ENCODE measurements around the gene GLI1. TPM values are rescaled to one million over a fixed set of nuclear protein-coding genes. Genes with fewer than 3 reads are reported as not detected.

The GLI1 gene
- total and polyA plus RNA-seq, 2 of the 13 experiments (the other 11 are each of a cell fraction or from before 2014, with no cell fraction given), result 0.09 to 0.20 TPM

DNA sequence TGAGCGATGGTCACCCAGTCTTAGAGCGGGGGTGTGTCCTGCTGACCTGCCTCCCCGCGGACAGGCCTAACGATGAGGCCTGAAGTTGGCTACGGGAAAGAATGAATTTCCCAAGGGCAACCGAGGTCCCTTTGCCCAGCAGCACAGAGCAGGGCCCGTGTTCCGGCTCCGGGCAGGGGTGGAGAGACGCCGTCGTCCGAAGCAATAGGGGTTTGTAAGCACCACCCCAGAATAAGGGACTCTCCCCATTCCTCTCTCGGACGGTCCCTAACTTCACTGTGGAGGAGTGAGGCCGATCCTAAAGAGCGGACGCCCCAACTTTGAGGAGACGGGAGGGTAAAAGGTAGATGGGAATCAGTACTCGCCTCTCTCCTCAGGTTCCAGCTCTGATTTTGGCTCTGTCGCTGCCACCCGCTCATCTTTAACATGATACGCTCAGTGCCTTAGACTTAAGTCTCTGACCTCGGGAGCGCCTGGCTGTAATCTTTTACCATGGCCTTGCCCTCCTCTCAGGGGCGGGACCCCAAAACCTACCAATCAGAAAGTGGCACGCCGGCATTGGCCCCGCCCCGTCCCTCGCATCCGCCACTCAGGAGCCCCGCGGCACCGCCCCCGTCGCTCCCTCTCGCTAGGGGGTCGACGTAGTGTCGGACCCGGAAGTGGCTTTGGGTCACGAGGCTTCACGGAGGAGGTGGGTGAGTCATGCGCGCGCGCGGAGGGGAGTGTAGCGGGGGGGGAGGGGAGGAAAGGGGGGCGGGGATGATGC, 60.7 kb downstream of the GLI1 start, which contains the start of gene DDIT3 (continued):
- TF ChIP-seq ZNF501 (CRISPR knock-in tag; IDR thresholded peaks at IDR 0.05) (0 out of 2 replicates have a peak, but pooled peaks have one; percentile 0), ZNF674 (CRISPR knock-in tag; IDR thresholded peaks at IDR 0.05; ENCODE audit: low read depth) (0 out of 2 replicates have a peak, but pooled peaks have one; percentile 71), RAD51 (IDR thresholded peaks at IDR 0.05; ENCODE audit: borderline replicate concordance) (0 out of 2 replicates have a peak, but pooled peaks have one; percentile 11), ZSCAN9 (CRISPR knock-in tag; IDR thresholded peaks at IDR 0.05; ENCODE audit: borderline replicate concordance) (peak; percentile 58; the same call in 1 of the 2 replicates), ZSCAN12 (CRISPR knock-in tag; IDR thresholded peaks at IDR 0.05) (no peak), SP2 (CRISPR knock-in tag; IDR thresholded peaks at IDR 0.05) (peak; percentile 87), BHLHE40 (IDR thresholded peaks at IDR 0.05; ENCODE audit: low read length) (peak; percentile 62), ZNF564 (CRISPR knock-in tag; IDR thresholded peaks at IDR 0.05) (peak; percentile 71; the same call in 1 of the 2 replicates), ZNF776 (CRISPR knock-in tag; IDR thresholded peaks at IDR 0.05) (no peak), ZNF101 (CRISPR knock-in tag; IDR thresholded peaks at IDR 0.05; ENCODE audit: borderline replicate concordance, low read depth) (0 out of 2 replicates have a peak, but pooled peaks have one; percentile 46), FOXC1 (CRISPR knock-in tag; IDR thresholded peaks at IDR 0.05; ENCODE audit: borderline replicate concordance) (peak; percentile 95), KLF12 (CRISPR knock-in tag; IDR thresholded peaks at IDR 0.05; ENCODE audit: borderline replicate concordance) (no peak), PHF8 (CRISPR knock-in tag; IDR thresholded peaks at IDR 0.05) (peak; percentile 74), NFKBIZ (CRISPR knock-in tag; IDR thresholded peaks at IDR 0.05) (no peak), NFATC3 (CRISPR knock-in tag; IDR thresholded peaks at IDR 0.05) (0 out of 2 replicates have a peak, but pooled peaks have one; percentile 33), ZNF547 (CRISPR knock-in tag; IDR thresholded peaks at IDR 0.05) (peak; percentile 91), ZEB1 (IDR thresholded peaks at IDR 0.05; ENCODE audit: insufficient replicate concordance, low read depth) (peak; percentile 48), ZMYM4 (CRISPR knock-in tag; IDR thresholded peaks at IDR 0.05) (peak; percentile 40), ZNF274 (CRISPR knock-in tag; IDR thresholded peaks at IDR 0.05) (peak; percentile 80; the same call in 1 of the 2 replicates), ZNF12 (CRISPR knock-in tag; IDR thresholded peaks at IDR 0.05) (peak; percentile 76; the same call in 1 of the 2 replicates), GLI4 (CRISPR knock-in tag; IDR thresholded peaks at IDR 0.05; ENCODE audit: borderline replicate concordance) (peak; percentile 95), GATAD1 (CRISPR knock-in tag; IDR thresholded peaks at IDR 0.05) (no peak), DR1 (CRISPR knock-in tag; IDR thresholded peaks at IDR 0.05) (peak; percentile 98), PRMT3 (CRISPR knock-in tag; IDR thresholded peaks at IDR 0.05; ENCODE audit: borderline replicate concordance, low read depth) (no peak)
- TF ChIP-seq, protein P1, sequence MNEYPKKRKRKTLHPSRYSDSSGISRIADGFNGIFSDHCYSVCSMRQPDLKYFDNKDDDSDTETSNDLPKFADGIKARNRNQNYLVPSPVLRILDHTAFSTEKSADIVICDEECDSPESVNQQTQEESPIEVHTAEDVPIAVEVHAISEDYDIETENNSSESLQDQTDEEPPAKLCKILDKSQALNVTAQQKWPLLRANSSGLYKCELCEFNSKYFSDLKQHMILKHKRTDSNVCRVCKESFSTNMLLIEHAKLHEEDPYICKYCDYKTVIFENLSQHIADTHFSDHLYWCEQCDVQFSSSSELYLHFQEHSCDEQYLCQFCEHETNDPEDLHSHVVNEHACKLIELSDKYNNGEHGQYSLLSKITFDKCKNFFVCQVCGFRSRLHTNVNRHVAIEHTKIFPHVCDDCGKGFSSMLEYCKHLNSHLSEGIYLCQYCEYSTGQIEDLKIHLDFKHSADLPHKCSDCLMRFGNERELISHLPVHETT (CRISPR knock-in tag; conservative IDR thresholded peaks at IDR 0.05), result peak; percentile 91; the same call in 1 of the 2 replicates
- TF ChIP-seq, protein P2, sequence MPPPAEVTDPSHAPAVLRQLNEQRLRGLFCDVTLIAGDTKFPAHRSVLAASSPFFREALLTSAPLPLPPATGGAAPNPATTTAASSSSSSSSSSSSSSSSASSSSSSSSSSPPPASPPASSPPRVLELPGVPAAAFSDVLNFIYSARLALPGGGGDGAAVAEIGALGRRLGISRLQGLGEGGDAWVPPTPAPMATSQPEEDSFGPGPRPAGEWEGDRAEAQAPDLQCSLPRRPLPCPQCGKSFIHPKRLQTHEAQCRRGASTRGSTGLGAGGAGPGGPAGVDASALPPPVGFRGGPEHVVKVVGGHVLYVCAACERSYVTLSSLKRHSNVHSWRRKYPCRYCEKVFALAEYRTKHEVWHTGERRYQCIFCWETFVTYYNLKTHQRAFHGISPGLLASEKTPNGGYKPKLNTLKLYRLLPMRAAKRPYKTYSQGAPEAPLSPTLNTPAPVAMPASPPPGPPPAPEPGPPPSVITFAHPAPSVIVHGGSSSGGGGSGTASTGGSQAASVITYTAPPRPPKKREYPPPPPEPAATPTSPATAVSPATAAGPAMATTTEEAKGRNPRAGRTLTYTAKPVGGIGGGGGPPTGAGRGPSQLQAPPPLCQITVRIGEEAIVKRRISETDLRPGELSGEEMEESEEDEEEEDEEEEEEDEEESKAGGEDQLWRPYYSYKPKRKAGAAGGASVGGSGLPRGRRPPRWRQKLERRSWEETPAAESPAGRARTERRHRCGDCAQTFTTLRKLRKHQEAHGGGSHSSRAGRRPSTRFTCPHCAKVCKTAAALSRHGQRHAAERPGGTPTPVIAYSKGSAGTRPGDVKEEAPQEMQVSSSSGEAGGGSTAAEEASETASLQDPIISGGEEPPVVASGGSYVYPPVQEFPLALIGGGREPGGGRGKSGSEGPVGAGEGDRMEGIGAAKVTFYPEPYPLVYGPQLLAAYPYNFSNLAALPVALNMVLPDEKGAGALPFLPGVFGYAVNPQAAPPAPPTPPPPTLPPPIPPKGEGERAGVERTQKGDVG (CRISPR knock-in tag; IDR thresholded peaks at IDR 0.05; ENCODE audit: borderline replicate concordance), result no peak
- TF ChIP-seq, protein P3, sequence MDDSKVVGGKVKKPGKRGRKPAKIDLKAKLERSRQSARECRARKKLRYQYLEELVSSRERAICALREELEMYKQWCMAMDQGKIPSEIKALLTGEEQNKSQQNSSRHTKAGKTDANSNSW (CRISPR knock-in tag; IDR thresholded peaks at IDR 0.05; ENCODE audit: borderline replicate concordance), result 0 out of 2 replicates have a peak, but pooled peaks have one; percentile 54

All from HepG2 (cell line).